Left lung (tissue), 10 donors: ENCODE data around the gene BTBD17. TPM values are rescaled to one million over a fixed set of nuclear protein-coding genes. Genes with fewer than 3 reads are reported as not detected.

ENCODE experiments used
- ATAC-seq: fragments of 200-7000 bp; cut with Tn5 transposase; one replicate; pipeline ENCODE4 v1.9.1; 2020; ENCODE audit warnings: moderate library complexity
- DNase-seq, 4 donors: peaks; one replicate each; pipeline ENCODE4 v3.0.0-alpha.2; 2013 to 2020
- H3K27ac ChIP-seq, 2 donors: fragments of 200-600 bp; sonication (generic) in 1 of 2; one replicate each; pipeline versions ENCODE4 v1.5.0 to v1.8.0; 2020 to 2021
- H3K27me3 ChIP-seq, 2 donors: fragments of 200-600 bp; sonication (generic) in 1 of 2; one replicate each; pipeline versions ENCODE4 v1.5.0 to v1.8.0; 2020 to 2021
- H3K36me3 ChIP-seq, 2 donors: fragments of 200-600 bp; sonication (generic) in 1 of 2; one replicate each; pipeline versions ENCODE4 v1.5.0 to v1.8.0; 2020 to 2021
- H3K4me1 ChIP-seq, 2 donors: fragments of 200-600 bp; one replicate each; pipeline ENCODE4 v1.8.0; 2021
- H3K4me3 ChIP-seq, 2 donors: fragments of 200-600 bp; sonication (generic) in 1 of 2; one replicate each; pipeline versions ENCODE4 v1.5.0 to v1.8.0; 2020 to 2021; ENCODE audit warnings: mild to moderate bottlenecking in 1 of 2
- H3K9me3 ChIP-seq, 2 donors: fragments of 200-600 bp; sonication (generic) in 1 of 2; one replicate each; pipeline versions ENCODE4 v1.5.0 to v1.8.0; 2020 to 2021
- CTCF ChIP-seq, 2 donors: fragments of 200-600 bp; sonication (generic) in 1 of 2; IDR thresholded peaks; one replicate each; pipeline versions ENCODE4 v1.5.0 to v1.8.0; 2021; ENCODE audit warnings: antibody characterized with exemption in 2 of 2
- intact Hi-C, 2 donors: fragments of 100-400 bp; cut with DNase I; formaldehyde crosslinking; loops; one replicate each; pipeline versions ENCODE4 v1.11.2 to v1.14.2; 2022
- polyA plus RNA-seq, 6 donors: library from polyadenylated mRNA; unstranded; fragments of 120-200 nt; gene quantifications; one replicate each; pipeline ENCODE4 v1.2.1, GENCODE V29; 2013; ENCODE audit not compliant: insufficient read length in 6 of 6
- total RNA-seq, 2 donors: library from RNA; stranded (reverse); fragmentation: NEBNext Ultra II Directional; extraction: Animal tissue kit (Norgen Biotek cat#: 25700); gene quantifications; one replicate each; pipeline ENCODE4 v1.2.1, GENCODE V29; 2021
- donor health status: DM: no; HTN: yes; CAD: no.
- donor health status: DM: no; HTN: no; CAD: no.

BTBD17 gene
- total and polyA plus RNA-seq, 8 donors = 0.60 to 1.2 (median 1.0) TPM; not detected in 2

GRCh38 chr17:74387365-74388218 lies 25.9 kb upstream of the BTBD17 start:
- intact Hi-C loops = loop anchor here in 1 of 2 donors (10.0 kb wide), 1 partner anchor 67 kb away; no protein-coding TSS in a partner anchor
- Histone ChIP-seq H3K4me1 (no peaks in the 10 kb centered on the region), H3K4me3 (no peak overlapping the region), H3K27ac (no peak overlapping the region), H3K36me3 (no peaks in the 10 kb centered on the region), H3K27me3 (no peaks in the 10 kb centered on the region), H3K9me3 (no peaks in the 10 kb centered on the region)
- no peak for ATAC-seq
- DNase-seq = no peak
- TF ChIP-seq CTCF (IDR thresholded peaks at IDR 0.05) = no peak

GRCh38 chr17:74386386-74386785 lies 24.7 kb upstream of the BTBD17 start:
- no peaks in the 10 kb centered on the region for H3K4me1 ChIP-seq
- H3K27me3 ChIP-seq = no peaks in the 10 kb centered on the region
- no peak for TF ChIP-seq CTCF (IDR thresholded peaks at IDR 0.05)
- H3K36me3 ChIP-seq = no peaks in the 10 kb centered on the region
- no peak overlapping the region for H3K27ac ChIP-seq
- DNase-seq = no peak
- H3K4me3 ChIP-seq = no peak overlapping the region
- no peaks in the 10 kb centered on the region for H3K9me3 ChIP-seq
- intact Hi-C loops = loop anchor here in 1 of 2 donors (10.0 kb wide), 1 partner anchor 68 kb away; no protein-coding TSS in a partner anchor
- ATAC-seq = peak; percentile 54

GRCh38 chr17:74385201-74385600 lies 23.5 kb upstream of the BTBD17 start:
- TF ChIP-seq CTCF (IDR thresholded peaks at IDR 0.05) = no peak

GRCh38 chr17:74383141-74383540 lies 21.5 kb upstream of the BTBD17 start:
- peaks cover 11 to 15% of the 10 kb centered on the region in 2 donors for H3K4me1 ChIP-seq
- H3K27me3 ChIP-seq = peaks cover 0 to 11% of the 10 kb centered on the region in 2 donors
- ATAC-seq (no peak), DNase-seq (no peak)
- H3K36me3 ChIP-seq = no peaks in the 10 kb centered on the region
- no peaks in the 10 kb centered on the region for H3K9me3 ChIP-seq
- no peak overlapping the region for H3K27ac ChIP-seq
- intact Hi-C loops = loop anchor here in 1 of 2 donors (10.0 kb wide), 1 partner anchor 72 kb away; no protein-coding TSS in a partner anchor
- TF ChIP-seq CTCF (IDR thresholded peaks at IDR 0.05) = no peak
- no peak overlapping the region for H3K4me3 ChIP-seq

More at GRCh38 chr17:74385201-74385600, 23.5 kb upstream of the BTBD17 start:
- Histone ChIP-seq H3K9me3 (no peaks in the 10 kb centered on the region), H3K27ac (no peak overlapping the region), H3K36me3 (no peaks in the 10 kb centered on the region), H3K27me3 (no peaks in the 10 kb centered on the region), H3K4me3 (no peak overlapping the region), H3K4me1 (peaks cover 3 to 4% of the 10 kb centered on the region in 2 donors)
- DNase-seq = no peak
- no peak for ATAC-seq
- intact Hi-C loops = loop anchor here in 1 of 2 donors (10.0 kb wide), 1 partner anchor 70 kb away; no protein-coding TSS in a partner anchor
